ENCODE results near the gene NEK5.

- TF ChIP-seq CTCF (IDR thresholded peaks at IDR 0.05; ENCODE audit: poor library complexity), result no peak
- no peak for TF ChIP-seq EZH2 (IDR thresholded peaks at IDR 0.05; ENCODE audit: borderline replicate concordance)
Observed at GRCh38 chr13:52036037-52036436, 92.8 kb downstream of the NEK5 start.

Measured in hepatocyte (in vitro differentiated cells).